ENCODE measurements around the gene CHRM5.

DNA sequence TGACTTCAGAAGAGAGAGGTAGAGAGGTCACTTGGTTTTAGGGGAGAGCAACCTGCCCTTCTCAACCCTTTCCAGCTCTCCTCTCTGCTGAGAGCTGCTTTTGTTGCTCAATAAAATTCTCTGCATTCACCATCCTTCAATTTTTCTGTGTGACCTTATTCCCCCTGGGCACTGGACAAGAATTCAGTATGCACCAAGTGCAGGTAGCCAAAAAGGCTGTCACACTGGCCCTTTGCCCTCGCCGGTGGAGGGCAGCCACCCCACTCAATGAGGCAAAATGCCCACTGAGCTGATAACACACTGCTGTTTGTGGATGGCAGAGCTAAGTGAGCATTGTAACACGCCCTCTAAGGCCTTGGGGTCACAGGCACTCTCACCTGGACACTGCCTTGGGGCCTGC lies 146.4 kb downstream of the CHRM5 start:
- no peak for TF ChIP-seq ARNTL (CRISPR knock-in tag; IDR thresholded peaks at IDR 0.05; ENCODE audit: borderline replicate concordance, low read depth)
- TF ChIP-seq, protein P1, sequence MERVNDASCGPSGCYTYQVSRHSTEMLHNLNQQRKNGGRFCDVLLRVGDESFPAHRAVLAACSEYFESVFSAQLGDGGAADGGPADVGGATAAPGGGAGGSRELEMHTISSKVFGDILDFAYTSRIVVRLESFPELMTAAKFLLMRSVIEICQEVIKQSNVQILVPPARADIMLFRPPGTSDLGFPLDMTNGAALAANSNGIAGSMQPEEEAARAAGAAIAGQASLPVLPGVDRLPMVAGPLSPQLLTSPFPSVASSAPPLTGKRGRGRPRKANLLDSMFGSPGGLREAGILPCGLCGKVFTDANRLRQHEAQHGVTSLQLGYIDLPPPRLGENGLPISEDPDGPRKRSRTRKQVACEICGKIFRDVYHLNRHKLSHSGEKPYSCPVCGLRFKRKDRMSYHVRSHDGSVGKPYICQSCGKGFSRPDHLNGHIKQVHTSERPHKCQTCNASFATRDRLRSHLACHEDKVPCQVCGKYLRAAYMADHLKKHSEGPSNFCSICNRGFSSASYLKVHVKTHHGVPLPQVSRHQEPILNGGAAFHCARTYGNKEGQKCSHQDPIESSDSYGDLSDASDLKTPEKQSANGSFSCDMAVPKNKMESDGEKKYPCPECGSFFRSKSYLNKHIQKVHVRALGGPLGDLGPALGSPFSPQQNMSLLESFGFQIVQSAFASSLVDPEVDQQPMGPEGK (CRISPR knock-in tag; IDR thresholded peaks at IDR 0.05; ENCODE audit: borderline replicate concordance): no peak
- TF ChIP-seq RARB (CRISPR knock-in tag; IDR thresholded peaks at IDR 0.05): no peak

All from SK-N-SH treated with all-trans-retinoic acid at 6 μM for 48 hours (cell line).